HEK293 (cell line): ENCODE data around the gene EBF3.

Source experiments
- CTCF ChIA-PET: fragments of 350-600 bp; formaldehyde crosslinking; extraction: SDS; loops from one replicate; lab custom pipeline; 2021; ENCODE audit warnings: antibody characterized with exemption; lab: Yijun Ruan, JAX
- POLR2A ChIA-PET: fragments of 300-600 bp; formaldehyde crosslinking; extraction: SDS; loops from one replicate; lab custom pipeline; 2020; ENCODE audit warnings: antibody characterized with exemption, inconsistent platforms; lab: Yijun Ruan, JAX
- H3K27ac ChIP-seq: fragments of 200-500 bp; sonication (Bioruptor generic); 2 replicates; pipeline ENCODE4 v1.5.1; 2014; ENCODE audit warnings: low read depth, low read length, control low read depth, inconsistent platforms; ENCODE audit errors: extremely low read depth
- H3K36me3 ChIP-seq, 2 experiments: fragments of 200-500 bp in 1 of 2; sonication (Bioruptor generic) in 1 of 2; 1 replicate in 1 of 2; 2 replicates in 1 of 2; pipeline ENCODE4 v1.5.1; 2014 to 2017; ENCODE audit warnings: inconsistent platforms in 2 of 2, low read length in 2 of 2; ENCODE audit not compliant: control insufficient read depth in 2 of 2, insufficient read depth in 1 of 2
- H3K4me1 ChIP-seq: fragments of 200-500 bp; sonication (Bioruptor generic); 2 replicates; pipeline ENCODE4 v1.5.1; 2014; ENCODE audit warnings: mild to moderate bottlenecking, low read length, inconsistent platforms; ENCODE audit not compliant: control insufficient read depth, insufficient read depth
- H3K4me3 ChIP-seq: 2 replicates; pipeline ENCODE4 v1.5.1; 2011; ENCODE audit warnings: low read depth, mild to moderate bottlenecking, control low read depth, low read length, moderate library complexity
- H3K9me3 ChIP-seq: fragments of 200-500 bp; sonication (Bioruptor generic); 2 replicates; pipeline ENCODE4 v1.5.1; 2014; ENCODE audit warnings: low read depth, low read length, inconsistent platforms; ENCODE audit not compliant: control insufficient read depth, insufficient read depth
- AEBP2 ChIP-seq: fragments of 450-650 bp; formaldehyde crosslinking; IDR thresholded peaks from 2 replicates; pipeline ENCODE4 v1.5.1; 2016; ENCODE audit warnings: missing biosample characterization, missing genetic modification characterization, borderline replicate concordance
- CTCF ChIP-seq: fragments of 450-650 bp; formaldehyde crosslinking; IDR thresholded peaks from 2 replicates; pipeline ENCODE4 v1.5.1; 2016; ENCODE audit warnings: missing biosample characterization, missing genetic modification characterization
- EGR2 ChIP-seq: fragments of 450-650 bp; formaldehyde crosslinking; IDR thresholded peaks from 2 replicates; pipeline ENCODE4 v1.5.1; 2016; ENCODE audit warnings: low read depth, missing biosample characterization, missing genetic modification characterization
- GFI1B ChIP-seq: fragments of 450-650 bp; formaldehyde crosslinking; IDR thresholded peaks from 2 replicates; pipeline ENCODE4 v1.5.1; 2016; ENCODE audit warnings: missing biosample characterization, missing genetic modification characterization
- KLF1 ChIP-seq: fragments of 450-650 bp; formaldehyde crosslinking; IDR thresholded peaks from 2 replicates; pipeline ENCODE4 v1.5.1; 2016; ENCODE audit warnings: missing biosample characterization, missing genetic modification characterization
- SCRT1 ChIP-seq: fragments of 450-650 bp; formaldehyde crosslinking; IDR thresholded peaks from 2 replicates; pipeline ENCODE4 v1.5.1; 2016; ENCODE audit warnings: missing biosample characterization, missing genetic modification characterization, borderline replicate concordance
- ZBTB8A ChIP-seq: fragments of 450-650 bp; formaldehyde crosslinking; IDR thresholded peaks from 2 replicates; pipeline ENCODE4 v1.5.1; 2016; ENCODE audit warnings: missing biosample characterization, missing genetic modification characterization
- ZFP69B ChIP-seq: fragments of 450-650 bp; formaldehyde crosslinking; IDR thresholded peaks from 2 replicates; pipeline ENCODE4 v1.5.1; 2016; ENCODE audit warnings: missing biosample characterization, missing genetic modification characterization
- ZNF112 ChIP-seq: fragments of 450-650 bp; formaldehyde crosslinking; IDR thresholded peaks from 2 replicates; pipeline ENCODE4 v1.5.0; 2017; ENCODE audit warnings: missing biosample characterization, missing genetic modification characterization
- ZNF114 ChIP-seq: fragments of 450-650 bp; formaldehyde crosslinking; IDR thresholded peaks from 2 replicates; pipeline ENCODE4 v1.5.0; 2017; ENCODE audit warnings: missing biosample characterization, missing genetic modification characterization
- ZNF174 ChIP-seq: fragments of 450-650 bp; formaldehyde crosslinking; IDR thresholded peaks from 2 replicates; pipeline ENCODE4 v1.5.0; 2017; ENCODE audit warnings: missing biosample characterization, mild to moderate bottlenecking, missing genetic modification characterization
- ZNF175 ChIP-seq: fragments of 450-650 bp; formaldehyde crosslinking; IDR thresholded peaks from 2 replicates; pipeline ENCODE4 v1.5.1; 2016; ENCODE audit warnings: missing biosample characterization, missing genetic modification characterization
- ZNF184 ChIP-seq: fragments of 450-650 bp; IDR thresholded peaks from 2 replicates; pipeline ENCODE4 v1.5.1; 2018; ENCODE audit warnings: missing biosample characterization, mild to moderate bottlenecking, missing genetic modification characterization
- ZNF211 ChIP-seq: fragments of 450-650 bp; formaldehyde crosslinking; IDR thresholded peaks from 2 replicates; pipeline ENCODE4 v1.5.1; 2016; ENCODE audit warnings: low read depth, missing biosample characterization, missing genetic modification characterization
- ZNF488 ChIP-seq: fragments of 450-650 bp; formaldehyde crosslinking; IDR thresholded peaks from 2 replicates; pipeline ENCODE4 v1.5.1; 2016; ENCODE audit warnings: missing biosample characterization, missing genetic modification characterization
- ZNF560 ChIP-seq: fragments of 450-650 bp; formaldehyde crosslinking; IDR thresholded peaks from 2 replicates; pipeline ENCODE4 v1.5.1; 2017; ENCODE audit warnings: missing biosample characterization, missing genetic modification characterization, borderline replicate concordance
- ZNF660 ChIP-seq: fragments of 450-650 bp; IDR thresholded peaks from 2 replicates; pipeline ENCODE4 v1.5.1; 2018; ENCODE audit warnings: missing biosample characterization, mild to moderate bottlenecking, missing genetic modification characterization
- ZNF692 ChIP-seq: fragments of 450-650 bp; formaldehyde crosslinking; IDR thresholded peaks from 2 replicates; pipeline ENCODE4 v1.5.1; 2016; ENCODE audit warnings: missing biosample characterization, missing genetic modification characterization
- TF ChIP-seq, protein P1 (sequence below): fragments of 450-650 bp; formaldehyde crosslinking; IDR thresholded peaks from 2 replicates; pipeline ENCODE4 v1.5.1; 2016; ENCODE audit warnings: missing biosample characterization, missing genetic modification characterization
- TF ChIP-seq, protein P2 (sequence below): fragments of 450-650 bp; formaldehyde crosslinking; IDR thresholded peaks from 2 replicates; pipeline ENCODE4 v1.5.1; 2016; ENCODE audit warnings: missing biosample characterization, missing genetic modification characterization

The EBF3 gene

GRCh38 chr10:129918401-129918800 is 45.7 kb downstream of the EBF3 start:
- peaks cover 3% of the 10 kb centered on the region for H3K4me1 ChIP-seq
- no peaks in the 10 kb centered on the region for H3K9me3 ChIP-seq
- no peaks in the 10 kb centered on the region for H3K36me3 ChIP-seq
- H3K27ac ChIP-seq: no peak overlapping the region
- no peak overlapping the region for H3K4me3 ChIP-seq
- no peak for TF ChIP-seq ZNF211 (tag by site-specific recombination)
- no peak for TF ChIP-seq AEBP2 (tag by site-specific recombination)
- no peak for TF ChIP-seq ZNF112 (tag by site-specific recombination)
- no peak for TF ChIP-seq ZNF560 (tag by site-specific recombination)
- TF ChIP-seq ZNF114 (tag by site-specific recombination): no peak
- TF ChIP-seq KLF1 (tag by site-specific recombination): no peak
- TF ChIP-seq EGR2 (tag by site-specific recombination): no peak
- TF ChIP-seq ZNF184: no peak
- TF ChIP-seq ZNF175 (tag by site-specific recombination): no peak
- TF ChIP-seq, protein P1, sequence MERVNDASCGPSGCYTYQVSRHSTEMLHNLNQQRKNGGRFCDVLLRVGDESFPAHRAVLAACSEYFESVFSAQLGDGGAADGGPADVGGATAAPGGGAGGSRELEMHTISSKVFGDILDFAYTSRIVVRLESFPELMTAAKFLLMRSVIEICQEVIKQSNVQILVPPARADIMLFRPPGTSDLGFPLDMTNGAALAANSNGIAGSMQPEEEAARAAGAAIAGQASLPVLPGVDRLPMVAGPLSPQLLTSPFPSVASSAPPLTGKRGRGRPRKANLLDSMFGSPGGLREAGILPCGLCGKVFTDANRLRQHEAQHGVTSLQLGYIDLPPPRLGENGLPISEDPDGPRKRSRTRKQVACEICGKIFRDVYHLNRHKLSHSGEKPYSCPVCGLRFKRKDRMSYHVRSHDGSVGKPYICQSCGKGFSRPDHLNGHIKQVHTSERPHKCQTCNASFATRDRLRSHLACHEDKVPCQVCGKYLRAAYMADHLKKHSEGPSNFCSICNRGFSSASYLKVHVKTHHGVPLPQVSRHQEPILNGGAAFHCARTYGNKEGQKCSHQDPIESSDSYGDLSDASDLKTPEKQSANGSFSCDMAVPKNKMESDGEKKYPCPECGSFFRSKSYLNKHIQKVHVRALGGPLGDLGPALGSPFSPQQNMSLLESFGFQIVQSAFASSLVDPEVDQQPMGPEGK (tag by site-specific recombination): no peak
- no peak for TF ChIP-seq ZNF692
- TF ChIP-seq ZNF488 (tag by site-specific recombination): no peak
- TF ChIP-seq CTCF (tag by site-specific recombination): no peak
- no peak for TF ChIP-seq ZNF174 (tag by site-specific recombination)
- no peak for TF ChIP-seq ZFP69B (tag by site-specific recombination)
- TF ChIP-seq, protein P2, sequence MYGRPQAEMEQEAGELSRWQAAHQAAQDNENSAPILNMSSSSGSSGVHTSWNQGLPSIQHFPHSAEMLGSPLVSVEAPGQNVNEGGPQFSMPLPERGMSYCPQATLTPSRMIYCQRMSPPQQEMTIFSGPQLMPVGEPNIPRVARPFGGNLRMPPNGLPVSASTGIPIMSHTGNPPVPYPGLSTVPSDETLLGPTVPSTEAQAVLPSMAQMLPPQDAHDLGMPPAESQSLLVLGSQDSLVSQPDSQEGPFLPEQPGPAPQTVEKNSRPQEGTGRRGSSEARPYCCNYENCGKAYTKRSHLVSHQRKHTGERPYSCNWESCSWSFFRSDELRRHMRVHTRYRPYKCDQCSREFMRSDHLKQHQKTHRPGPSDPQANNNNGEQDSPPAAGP (tag by site-specific recombination): no peak
- no peak for TF ChIP-seq GFI1B
- TF ChIP-seq SCRT1 (tag by site-specific recombination): no peak
- no peak for TF ChIP-seq ZNF660 (tag by site-specific recombination)
- no peak for TF ChIP-seq ZBTB8A
- POLR2A ChIA-PET: no interaction called here
- CTCF ChIA-PET: interaction anchor here (0.6 to 0.8 kb wide), 2 partner anchors 40 to 586 kb away, joined by 3 read pairs; no protein-coding TSS in a partner anchor
